Immature natural killer cell (primary cell): ENCODE results near the gene CXCR5. TPM values are rescaled to one million over a fixed set of nuclear protein-coding genes. Genes with fewer than 3 reads are reported as not detected.

Experiments
- DNase-seq, 3 donors: peaks; one replicate each; pipeline ENCODE4 v3.0.0; 2022; ENCODE audit warnings: mixed read lengths in 1 of 3
- H3K27ac Mint-ChIP-seq, 6 donors: one replicate each; pipeline ENCODE4 v1.8.0; 2020; ENCODE audit warnings: mixed read lengths in 6 of 6, mild to moderate bottlenecking in 5 of 6, inconsistent platforms in 4 of 6, moderate library complexity in 3 of 6
- H3K27me3 Mint-ChIP-seq, 3 donors: one replicate each; pipeline ENCODE4 v1.8.0; 2020 to 2021; ENCODE audit warnings: low read depth in 3 of 3, mild to moderate bottlenecking in 3 of 3, mixed read lengths in 3 of 3, moderate library complexity in 3 of 3, inconsistent platforms in 1 of 3
- H3K36me3 Mint-ChIP-seq, 3 donors: one replicate each; pipeline ENCODE4 v1.8.0; 2020; ENCODE audit warnings: mixed read lengths in 3 of 3, inconsistent platforms in 2 of 3, mild to moderate bottlenecking in 2 of 3
- H3K4me1 Mint-ChIP-seq, 2 donors: one replicate each; pipeline ENCODE4 v1.8.0; 2020; ENCODE audit warnings: inconsistent platforms in 2 of 2, mild to moderate bottlenecking in 2 of 2, mixed read lengths in 2 of 2, moderate library complexity in 1 of 2
- H3K4me3 Mint-ChIP-seq, 5 donors: one replicate each; pipeline ENCODE4 v1.8.0; 2020; ENCODE audit warnings: mild to moderate bottlenecking in 5 of 5, mixed read lengths in 5 of 5, inconsistent platforms in 3 of 5, moderate library complexity in 3 of 5
- H3K9me3 Mint-ChIP-seq, 6 donors: one replicate each; pipeline ENCODE4 v1.8.0; 2020; ENCODE audit warnings: mild to moderate bottlenecking in 6 of 6, mixed read lengths in 6 of 6, inconsistent platforms in 4 of 6, moderate library complexity in 3 of 6
- polyA plus RNA-seq, 3 donors: library from polyadenylated mRNA; unstranded; fragments of 300-500 nt; fragmentation: Illumina TruSeq; gene quantifications; one replicate each; pipeline ENCODE4 v1.2.3, GENCODE V29; 2021

Gene CXCR5
- polyA plus RNA-seq, 3 donors from 2014 or later: 0.05 to 0.30 TPM; not detected in 1

DNA sequence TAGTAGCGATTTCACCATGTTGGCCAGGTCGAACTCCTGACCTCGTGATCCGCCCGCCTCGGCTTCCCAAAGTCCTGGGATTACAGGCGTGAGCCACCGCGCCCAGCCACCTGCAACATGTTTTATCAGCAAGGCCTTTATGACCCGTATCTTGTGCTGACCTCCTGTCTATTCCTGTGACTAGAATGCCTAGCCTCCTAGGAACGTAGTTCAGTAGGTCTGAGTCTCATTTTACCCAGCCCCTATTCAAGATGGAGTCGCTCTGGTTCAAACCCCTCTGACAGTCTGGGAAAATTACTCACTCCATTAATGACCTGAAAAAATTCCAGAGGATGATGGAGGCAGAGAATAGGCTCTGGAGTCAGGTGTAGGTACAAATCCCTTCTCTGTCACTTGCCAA is 30.0 kb upstream of the CXCR5 start:
- Mint-ChIP-seq H3K36me3 (no peaks in the 10 kb centered on the region), H3K4me3 (no peak overlapping the region), H3K27me3 (no peaks in the 10 kb centered on the region), H3K27ac (no peak overlapping the region), H3K4me1 (peaks cover 15 to 21% of the 10 kb centered on the region in 2 donors), H3K9me3 (no peaks in the 10 kb centered on the region)
- no peak for DNase-seq

GRCh38 chr11:118856314-118856713 is 27.4 kb upstream of the CXCR5 start:
- Mint-ChIP-seq H3K36me3 (peaks cover 0 to 2% (median 0%) of the 10 kb centered on the region in 3 donors), H3K4me3 (no peak overlapping the region), H3K27me3 (peaks cover 0 to 8% (median 0%) of the 10 kb centered on the region in 3 donors), H3K4me1 (peaks cover 33 to 39% of the 10 kb centered on the region in 2 donors), H3K9me3 (no peaks in the 10 kb centered on the region), H3K27ac (peak overlapping the region in 5 of 6 donors; percentile 0 to 77 (median 55))
- no peak for DNase-seq

DNA sequence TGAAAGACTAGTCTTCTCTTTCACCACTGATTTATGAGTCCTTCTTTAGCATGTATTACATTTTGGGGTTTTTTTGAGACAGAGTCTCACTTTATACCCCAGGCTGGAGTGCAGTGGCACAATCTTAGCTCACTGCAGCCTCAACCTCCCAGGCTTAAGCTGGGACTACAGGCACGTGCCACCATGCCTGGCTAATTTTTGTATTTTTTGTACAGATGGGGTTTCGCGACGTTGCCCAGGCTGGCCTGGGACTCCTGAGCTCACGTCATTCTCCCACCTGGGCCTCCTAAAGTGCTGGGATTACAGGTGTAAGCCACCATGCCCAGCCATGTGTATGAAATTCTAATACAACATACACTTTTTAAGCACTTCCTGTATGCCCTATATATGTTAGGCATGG is 26.3 kb upstream of the CXCR5 start:
- no peaks in the 10 kb centered on the region for H3K9me3 Mint-ChIP-seq
- H3K4me3 Mint-ChIP-seq: no peak overlapping the region
- peaks cover 0 to 3% (median 0%) of the 10 kb centered on the region in 3 donors for H3K36me3 Mint-ChIP-seq
- peaks cover 25 to 30% of the 10 kb centered on the region in 2 donors for H3K4me1 Mint-ChIP-seq
- H3K27me3 Mint-ChIP-seq: peaks cover 0 to 9% (median 0%) of the 10 kb centered on the region in 3 donors
- H3K27ac Mint-ChIP-seq: peak overlapping the region in 1 of 6 donors; percentile 35
- DNase-seq: no peak

DNA sequence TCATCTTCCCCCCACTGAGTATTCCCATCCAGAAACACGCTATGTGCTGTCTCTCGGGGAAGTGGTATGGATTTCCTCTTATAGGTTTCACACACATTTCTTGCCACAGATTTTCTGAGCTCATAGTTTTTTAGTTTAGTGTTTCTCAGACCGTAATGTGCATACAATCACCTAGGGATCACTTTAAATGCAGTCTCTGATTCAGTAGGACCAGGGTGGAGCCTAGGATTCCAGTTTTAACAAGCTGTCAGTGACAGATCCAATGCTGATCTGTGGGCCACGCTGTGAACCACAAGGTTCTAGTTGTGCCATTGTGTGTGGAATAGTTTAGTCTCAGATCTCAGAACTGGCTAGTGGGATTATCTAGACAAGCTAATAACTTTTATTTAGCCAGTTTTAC is 23.7 kb upstream of the CXCR5 start:
- H3K36me3 Mint-ChIP-seq: peaks cover 0 to 6% (median 3%) of the 10 kb centered on the region in 3 donors

DNA sequence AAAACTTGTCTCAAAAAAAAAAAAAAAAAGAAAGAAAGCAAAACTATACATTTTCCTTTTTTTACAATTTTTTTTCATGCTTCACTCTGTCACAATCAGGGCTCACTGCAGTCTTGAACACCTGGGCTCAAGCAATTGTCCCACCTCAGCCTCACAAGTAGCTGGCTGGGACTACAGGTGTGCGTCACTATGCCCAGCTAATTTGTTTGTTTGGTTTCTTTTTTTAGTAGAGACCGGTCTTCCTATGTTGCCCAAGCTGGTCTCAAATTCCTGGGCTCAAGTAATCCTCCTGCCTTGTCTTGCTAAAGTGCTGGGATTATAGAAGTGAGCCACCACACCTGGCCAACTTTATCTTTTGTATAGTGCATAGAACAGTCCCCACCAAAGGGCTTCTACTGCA is 15.0 kb upstream of the CXCR5 start:
- peak overlapping the region; percentile 63 to 100 (median 74) for H3K27ac Mint-ChIP-seq
- peaks cover 0 to 6% (median 0%) of the 10 kb centered on the region in 3 donors for H3K36me3 Mint-ChIP-seq
- H3K4me1 Mint-ChIP-seq: peaks cover 32 to 33% of the 10 kb centered on the region in 2 donors
- H3K4me3 Mint-ChIP-seq: no peak overlapping the region
- no peak for DNase-seq
- no peaks in the 10 kb centered on the region for H3K9me3 Mint-ChIP-seq
- peaks cover 6 to 17% (median 15%) of the 10 kb centered on the region in 3 donors for H3K27me3 Mint-ChIP-seq

More for the DNA sequence above, 23.7 kb upstream of the CXCR5 start:
- Mint-ChIP-seq H3K27ac (peak overlapping the region; percentile 49 to 92 (median 78)), H3K4me3 (peak overlapping the region; percentile 16 to 41 (median 31)), H3K27me3 (peaks cover 0 to 11% (median 0%) of the 10 kb centered on the region in 3 donors), H3K9me3 (no peaks in the 10 kb centered on the region), H3K4me1 (peaks cover 23 to 27% of the 10 kb centered on the region in 2 donors)
- peak; percentile 22 to 49 (median 39) for DNase-seq

DNA sequence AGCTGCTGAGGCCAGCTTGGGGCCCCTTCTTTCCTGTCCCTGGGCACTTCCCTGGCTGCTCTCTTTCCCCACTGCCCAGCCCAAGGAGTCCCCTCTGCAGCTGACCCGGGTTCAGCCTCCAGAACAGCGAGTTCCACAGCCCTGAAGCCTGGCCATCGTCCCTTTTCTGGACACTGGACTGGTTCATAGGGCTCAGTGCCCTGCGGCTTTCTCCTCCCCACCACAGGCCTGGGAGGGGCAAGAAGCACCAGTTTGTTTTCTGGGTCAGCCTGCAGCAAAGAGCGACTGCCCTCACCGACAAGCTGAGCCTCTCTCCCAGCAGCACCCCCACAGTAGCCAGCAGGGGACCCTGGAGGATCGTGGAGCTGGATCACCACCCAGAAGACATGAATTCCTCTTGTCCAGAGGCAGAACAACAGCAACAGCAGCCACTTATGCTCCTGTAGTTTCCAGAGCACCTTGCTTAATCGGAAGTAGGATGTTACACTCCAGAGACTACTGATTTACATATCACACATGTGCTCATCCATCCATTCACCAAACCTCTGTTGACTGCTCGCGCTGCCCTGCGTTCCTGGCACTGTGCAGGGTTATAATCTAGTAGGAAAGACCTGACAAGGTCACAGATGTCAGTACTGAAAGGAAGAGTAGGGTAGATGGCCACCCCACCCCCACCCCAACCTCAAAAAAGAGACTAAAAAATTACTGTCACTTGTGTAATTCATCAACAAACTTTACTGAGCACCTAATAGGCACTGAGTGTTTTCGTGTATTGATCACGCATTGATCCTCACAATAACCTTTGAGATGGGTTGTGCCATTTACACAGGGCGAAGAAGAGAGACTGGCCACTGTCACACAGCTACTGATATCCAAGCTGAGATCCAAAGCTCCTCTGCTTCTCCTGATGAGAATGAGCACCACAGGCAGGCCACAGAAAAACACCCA is 13.0 kb upstream of the CXCR5 start:
- peaks cover 51 to 52% of the 10 kb centered on the region in 2 donors for H3K4me1 Mint-ChIP-seq
- peak overlapping the region; percentile 100 for H3K27ac Mint-ChIP-seq
- DNase-seq: peak in 1 of 3 donors; percentile 86
- H3K36me3 Mint-ChIP-seq: no peaks in the 10 kb centered on the region
- H3K9me3 Mint-ChIP-seq: no peaks in the 10 kb centered on the region
- H3K4me3 Mint-ChIP-seq: peak overlapping the region; percentile 74 to 92 (median 85)
- H3K27me3 Mint-ChIP-seq: peaks cover 8 to 17% (median 15%) of the 10 kb centered on the region in 3 donors

GRCh38 chr11:118872403-118872821 is 11.3 kb upstream of the CXCR5 start:
- no peaks in the 10 kb centered on the region for H3K36me3 Mint-ChIP-seq
- peak overlapping the region; percentile 67 to 99 (median 92) for H3K27ac Mint-ChIP-seq
- peak overlapping the region; percentile 26 to 81 (median 47) for H3K4me3 Mint-ChIP-seq
- H3K4me1 Mint-ChIP-seq: peaks cover 69 to 70% of the 10 kb centered on the region in 2 donors
- no peaks in the 10 kb centered on the region for H3K9me3 Mint-ChIP-seq
- H3K27me3 Mint-ChIP-seq: peaks cover 8 to 31% (median 22%) of the 10 kb centered on the region in 3 donors
- DNase-seq: peak in 2 of 3 donors; percentile 33 to 36

GRCh38 chr11:118873804-118874203 is 9.9 kb upstream of the CXCR5 start:
- Mint-ChIP-seq H3K36me3 (no peaks in the 10 kb centered on the region), H3K4me1 (peaks cover 80 to 81% of the 10 kb centered on the region in 2 donors), H3K27me3 (peaks cover 8 to 31% (median 22%) of the 10 kb centered on the region in 3 donors), H3K9me3 (no peaks in the 10 kb centered on the region), H3K4me3 (peak overlapping the region in 2 of 5 donors; percentile 21 to 40), H3K27ac (peak overlapping the region in 5 of 6 donors; percentile 67 to 100 (median 99))
- no peak for DNase-seq

DNA sequence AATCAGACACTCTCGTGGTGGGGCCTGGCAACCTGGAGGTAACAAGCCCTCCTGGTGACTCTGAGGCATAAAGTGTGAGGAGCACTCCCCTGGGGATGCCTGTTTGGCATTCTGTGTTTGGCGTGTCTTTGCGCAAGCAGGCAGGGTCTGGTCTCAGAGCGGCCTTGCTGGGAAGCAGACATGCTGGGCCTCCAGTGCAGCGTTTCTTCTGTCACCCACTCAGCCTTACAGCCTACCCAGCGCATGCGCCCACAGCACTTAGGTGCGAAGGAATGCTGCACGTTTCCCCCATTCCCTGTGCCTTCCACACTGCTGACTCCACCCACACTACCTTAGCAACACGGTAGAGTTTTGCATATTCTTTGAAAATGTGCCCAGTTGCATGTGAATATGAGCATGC is 7.4 kb upstream of the CXCR5 start:
- Mint-ChIP-seq H3K4me3 (peak overlapping the region; percentile 82 to 91 (median 88)), H3K9me3 (no peaks in the 10 kb centered on the region), H3K36me3 (no peaks in the 10 kb centered on the region), H3K27ac (peak overlapping the region; percentile 98 to 100 (median 100)), H3K27me3 (peaks cover 2 to 16% (median 7%) of the 10 kb centered on the region in 3 donors), H3K4me1 (peaks cover 74 to 77% of the 10 kb centered on the region in 2 donors)
- DNase-seq: no peak

GRCh38 chr11:118877487-118878162 is 6.1 kb upstream of the CXCR5 start:
- no peaks in the 10 kb centered on the region for H3K9me3 Mint-ChIP-seq
- H3K4me1 Mint-ChIP-seq: peaks cover 69 to 70% of the 10 kb centered on the region in 2 donors
- H3K36me3 Mint-ChIP-seq: no peaks in the 10 kb centered on the region
- H3K27me3 Mint-ChIP-seq: peaks cover 2 to 17% (median 7%) of the 10 kb centered on the region in 3 donors
- H3K4me3 Mint-ChIP-seq: peak overlapping the region; percentile 82 to 91 (median 88)
- peak overlapping the region; percentile 98 to 100 (median 100) for H3K27ac Mint-ChIP-seq
- DNase-seq: no peak

DNA sequence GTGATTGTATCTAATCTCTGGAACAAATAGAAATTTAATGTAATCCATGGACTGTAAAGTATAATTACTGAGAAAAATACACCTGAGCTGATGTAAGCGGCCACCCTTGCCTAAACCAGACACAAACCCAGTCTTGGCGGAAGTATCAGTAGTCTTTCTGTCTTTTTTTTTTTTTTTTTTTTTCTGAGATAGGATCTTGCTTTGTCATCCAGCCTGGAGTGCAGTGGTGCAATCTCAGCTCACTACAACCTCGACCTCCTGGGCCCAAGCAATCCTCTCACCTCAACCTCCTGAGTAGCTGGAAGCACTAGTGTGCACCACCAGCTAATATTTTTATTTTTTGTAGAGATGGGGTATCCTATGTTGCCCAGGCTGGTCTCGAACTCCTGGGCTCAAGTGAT is 5.5 kb upstream of the CXCR5 start:
- H3K27me3 Mint-ChIP-seq: peaks cover 2 to 17% (median 7%) of the 10 kb centered on the region in 3 donors
- H3K27ac Mint-ChIP-seq: peak overlapping the region; percentile 98 to 100 (median 100)
- peaks cover 0 to under 1% (median 0%) of the 10 kb centered on the region in 3 donors for H3K36me3 Mint-ChIP-seq
- H3K4me1 Mint-ChIP-seq: peaks cover 65% of the 10 kb centered on the region in 2 donors
- no peak for DNase-seq
- no peaks in the 10 kb centered on the region for H3K9me3 Mint-ChIP-seq
- H3K4me3 Mint-ChIP-seq: peak overlapping the region in 1 of 5 donors; percentile 88

- H3K27me3 Mint-ChIP-seq: peaks cover 0 to 12% (median 7%) of the 10 kb centered on the region in 3 donors
- H3K9me3 Mint-ChIP-seq: no peaks in the 10 kb centered on the region
- no peak for DNase-seq
- H3K4me3 Mint-ChIP-seq: no peak overlapping the region
- H3K4me1 Mint-ChIP-seq: peaks cover 38 to 40% of the 10 kb centered on the region in 2 donors
- H3K27ac Mint-ChIP-seq: peak overlapping the region in 3 of 6 donors; percentile 25 to 67 (median 43)
- peaks cover 0 to 4% (median 0%) of the 10 kb centered on the region in 3 donors for H3K36me3 Mint-ChIP-seq
Observed at GRCh38 chr11:118881228-118881627, 2.5 kb upstream of the CXCR5 start.

DNA sequence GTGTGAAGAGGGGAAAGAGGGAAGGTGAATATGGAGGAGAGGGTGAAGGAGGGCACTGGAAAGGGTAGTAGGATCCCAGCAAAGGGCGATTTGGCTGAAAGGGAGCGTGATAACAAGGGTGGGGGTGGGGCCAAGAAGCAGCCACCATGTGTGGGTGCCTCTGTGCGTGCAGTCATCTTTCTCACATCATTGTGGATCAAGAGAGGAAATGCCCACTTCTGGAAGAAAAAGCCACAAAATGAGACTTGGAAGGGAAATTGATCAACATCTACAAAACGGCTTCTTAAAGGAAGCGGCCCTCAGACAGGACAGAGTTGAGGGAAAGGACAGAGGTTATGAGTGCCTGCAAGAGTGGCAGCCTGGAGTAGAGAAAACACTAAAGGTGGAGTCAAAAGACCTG is 1.2 kb upstream of the CXCR5 start:
- peaks cover 0 to 2% (median 0%) of the 10 kb centered on the region in 3 donors for H3K27me3 Mint-ChIP-seq
- peaks cover 0 to 4% (median 0%) of the 10 kb centered on the region in 3 donors for H3K36me3 Mint-ChIP-seq
- peak overlapping the region in 3 of 6 donors; percentile 50 to 80 (median 74) for H3K27ac Mint-ChIP-seq
- no peaks in the 10 kb centered on the region for H3K9me3 Mint-ChIP-seq
- H3K4me3 Mint-ChIP-seq: no peak overlapping the region
- H3K4me1 Mint-ChIP-seq: peaks cover 26 to 32% of the 10 kb centered on the region in 2 donors
- no peak for DNase-seq
